Vagina (tissue), 1 donor: Measurements from ENCODE around the gene FIGNL1. TPM values are rescaled to one million over a fixed set of nuclear protein-coding genes. Genes with fewer than 3 reads are reported as not detected.

Experiments
- small RNA-seq: library from RNA; depleted of rRNA; stranded (forward); fragments of <200 nt; gene quantifications from one replicate; pipeline ENCODE3, GENCODE V24; 2016
- total RNA-seq: library from RNA; depleted of rRNA; stranded (reverse); fragments of >200 nt; gene quantifications from one replicate; pipeline ENCODE4 v1.2.3, GENCODE V29; 2016

Gene FIGNL1
- total RNA-seq, 1 donor from 2014 or later, result 7.9 TPM

Small RNA genes lying within 50 kb of the gene (small RNA-seq; reads per million reads assigned to genes)
- not detected for gene RNU6-1091P

Other genes with a start within 250 kb of the FIGNL1 start
- 44.9 TPM for gene IKZF1, start 145.6 kb downstream of the FIGNL1 start, total RNA-seq
- gene DDC, start 115.1 kb upstream of the FIGNL1 start, total RNA-seq, result 1.7 TPM